Liver (tissue), 9 donors: ENCODE data around the gene STK38L. TPM values are rescaled to one million over a fixed set of nuclear protein-coding genes. Genes with fewer than 3 reads are reported as not detected.

ENCODE experiments used
- DNase-seq: peaks from one replicate; pipeline ENCODE4 v3.0.0-alpha.2; 2017; ENCODE audit warnings: low spot score
- H3K27ac ChIP-seq, 2 donors: one replicate each; pipeline ENCODE4 v1.7.0; 2013; ENCODE audit warnings: inconsistent platforms in 2 of 2, low read length in 2 of 2, control low read depth in 1 of 2, low read depth in 1 of 2, mild to moderate bottlenecking in 1 of 2
- H3K27me3 ChIP-seq, 4 donors: one replicate each; pipeline versions ENCODE4 v1.6.1 to v1.7.0; 2013; ENCODE audit warnings: low read length in 3 of 4, inconsistent platforms in 1 of 4, mild to moderate bottlenecking in 1 of 4, moderate library complexity in 1 of 4; ENCODE audit not compliant: control insufficient read depth in 4 of 4, insufficient read depth in 4 of 4
- H3K36me3 ChIP-seq, 4 donors: one replicate each; pipeline versions ENCODE4 v1.6.1 to v1.7.0; 2013; ENCODE audit warnings: low read length in 3 of 4, mild to moderate bottlenecking in 3 of 4, low read depth in 1 of 4, moderate library complexity in 1 of 4; ENCODE audit not compliant: control insufficient read depth in 4 of 4, insufficient read depth in 3 of 4
- H3K4me1 ChIP-seq, 4 donors: one replicate each; pipeline versions ENCODE4 v1.6.1 to v1.7.0; 2013; ENCODE audit warnings: low read length in 3 of 4, mild to moderate bottlenecking in 3 of 4, moderate library complexity in 1 of 4; ENCODE audit not compliant: control insufficient read depth in 4 of 4, insufficient read depth in 4 of 4
- H3K4me3 ChIP-seq, 3 donors: one replicate each; pipeline versions ENCODE4 v1.6.1 to v1.7.0; 2013; ENCODE audit warnings: low read length in 3 of 3, control low read depth in 1 of 3, low read depth in 1 of 3, mild to moderate bottlenecking in 1 of 3
- H3K9ac ChIP-seq, 2 donors: one replicate each; pipeline ENCODE4 v1.7.0; 2013; ENCODE audit warnings: low read length in 2 of 2, mild to moderate bottlenecking in 2 of 2, moderate library complexity in 2 of 2, control low read depth in 1 of 2, low read depth in 1 of 2
- H3K9me3 ChIP-seq, 4 donors: one replicate each; pipeline versions ENCODE4 v1.6.1 to v1.7.0; 2013; ENCODE audit warnings: low read length in 3 of 4; ENCODE audit not compliant: control insufficient read depth in 4 of 4
- ATF3 ChIP-seq: IDR thresholded peaks from 2 replicates; pipeline ENCODE4 v1.6.1; 2016; ENCODE audit warnings: antibody characterized with exemption
- CTCF ChIP-seq: fragments of 150-350 bp; IDR thresholded peaks from 2 replicates; pipeline ENCODE4 v1.5.1; 2017; ENCODE audit warnings: improper control_type of control experiment, low read depth, low read length; ENCODE audit not compliant: missing input control
- EGR1 ChIP-seq, 2 donors: IDR thresholded peaks; 2 replicates each; pipeline ENCODE4 v1.6.1; 2016 to 2018; ENCODE audit warnings: antibody characterized with exemption in 2 of 2, low read depth in 2 of 2
- FOXA1 ChIP-seq: IDR thresholded peaks from 2 replicates; pipeline ENCODE4 v1.6.1; 2016; ENCODE audit warnings: antibody characterized with exemption
- FOXA2 ChIP-seq: IDR thresholded peaks from 2 replicates; pipeline ENCODE4 v1.6.1; 2016; ENCODE audit warnings: antibody characterized with exemption
- GABPA ChIP-seq, 2 donors: IDR thresholded peaks in 1 of 2; conservative IDR thresholded peaks in 1 of 2; 2 replicates each; pipeline ENCODE4 v1.6.1; 2016; ENCODE audit warnings: antibody characterized with exemption in 2 of 2, mild to moderate bottlenecking in 1 of 2, moderate library complexity in 1 of 2
- HNF4A ChIP-seq, 2 donors: conservative IDR thresholded peaks; 2 replicates each; pipeline ENCODE4 v1.6.1; 2016; ENCODE audit warnings: antibody characterized with exemption in 2 of 2, mild to moderate bottlenecking in 2 of 2
- HNF4G ChIP-seq: IDR thresholded peaks from 2 replicates; pipeline ENCODE4 v1.6.1; 2016; ENCODE audit warnings: antibody characterized with exemption
- JUND ChIP-seq, 2 donors: IDR thresholded peaks; 2 replicates each; pipeline ENCODE4 v1.6.1; 2016; ENCODE audit warnings: antibody characterized with exemption in 2 of 2
- NR2F2 ChIP-seq: IDR thresholded peaks from 2 replicates; pipeline ENCODE4 v1.6.1; 2016; ENCODE audit warnings: antibody characterized with exemption
- RAD21 ChIP-seq, 2 donors: IDR thresholded peaks; 2 replicates each; pipeline ENCODE4 v1.6.1; 2016; ENCODE audit warnings: antibody characterized with exemption in 2 of 2, mild to moderate bottlenecking in 2 of 2
- REST ChIP-seq: IDR thresholded peaks from 2 replicates; pipeline ENCODE4 v1.6.1; 2016; ENCODE audit warnings: antibody characterized with exemption, mild to moderate bottlenecking
- RXRA ChIP-seq, 2 donors: IDR thresholded peaks; 2 replicates each; pipeline ENCODE4 v1.6.1; 2017 to 2018; ENCODE audit warnings: antibody characterized with exemption in 2 of 2, mild to moderate bottlenecking in 1 of 2
- SP1 ChIP-seq: IDR thresholded peaks from 2 replicates; pipeline ENCODE4 v1.6.1; 2018; ENCODE audit warnings: antibody characterized with exemption, mild to moderate bottlenecking
- TAF1 ChIP-seq: conservative IDR thresholded peaks from 2 replicates; pipeline ENCODE4 v1.6.1; 2016; ENCODE audit warnings: antibody characterized with exemption, mild to moderate bottlenecking
- YY1 ChIP-seq: IDR thresholded peaks from 2 replicates; pipeline ENCODE4 v1.6.1; 2016; ENCODE audit warnings: antibody characterized with exemption, mild to moderate bottlenecking
- WGBS: extraction: QIAGEN DNeasy Blood & Tissue Kit; methylation state at CpG from one replicate; pipeline ENCODE4 v1.1.7; 2013; 5-methylcytosine and 5-hydroxymethylcytosine counted together
- polyA plus RNA-seq, 2 donors: library from polyadenylated mRNA; stranded (reverse) in 1 of 2; unstranded in 1 of 2; fragments of 200-250 nt in 1 of 2; fragments of >200 nt in 1 of 2; fragmentation: Nextera tagmentation in 1 of 2; extraction: Ambion mirVana in 1 of 2; gene quantifications; one replicate each; pipeline versions ENCODE4 v1.2.1 to v1.2.3, GENCODE V29; 2013 to 2015
- total RNA-seq, 2 donors: library from RNA; depleted of rRNA; stranded (reverse); fragments of >200 nt; gene quantifications; one replicate each; pipeline ENCODE4 v1.2.3, GENCODE V29; 2014
- TF ChIP-seq, protein P1 (sequence below): IDR thresholded peaks from 2 replicates; pipeline ENCODE4 v1.6.1; 2016; ENCODE audit warnings: antibody characterized with exemption
- donor health status: healthy.
- donor health status: healthy.
- donor health status: healthy.
- donor health status: healthy.
- donor health status: healthy.

Gene STK38L
- total and polyA plus RNA-seq, 4 donors: 2.8 to 8.6 (median 6.6) TPM

DNA sequence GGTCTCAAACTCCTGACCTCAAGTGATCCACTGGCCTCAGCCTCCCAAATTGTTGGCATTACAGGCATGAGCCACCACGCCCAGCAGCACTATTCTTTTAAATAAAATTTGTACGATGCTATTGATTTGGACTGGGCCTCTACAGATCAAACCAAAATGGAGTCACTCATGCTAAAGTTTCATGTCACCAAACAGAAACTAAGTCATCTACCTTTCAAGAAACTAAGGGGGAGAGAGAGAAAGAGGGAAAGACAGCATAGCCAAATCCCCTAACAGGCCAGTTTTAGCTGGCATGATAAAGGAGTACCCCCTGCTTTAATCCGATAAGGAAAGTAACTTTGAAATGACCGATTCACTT lies 23.1 kb upstream of the STK38L start:
- no peak overlapping the region for H3K27ac ChIP-seq
- 88% methylated on average over 4 of the region's 4 CpGs for WGBS

GRCh38 chr12:27221625-27222387 lies 22.3 kb upstream of the STK38L start:
- no peak for DNase-seq
- Histone ChIP-seq H3K36me3 (no peaks in the 10 kb centered on the region), H3K27me3 (no peaks in the 10 kb centered on the region), H3K27ac (no peak overlapping the region), H3K9me3 (no peaks in the 10 kb centered on the region), H3K4me1 (no peaks in the 10 kb centered on the region), H3K4me3 (no peak overlapping the region), H3K9ac (no peak overlapping the region)
- 86% methylated on average over 7 of the region's 7 CpGs for WGBS
- TF ChIP-seq, protein P1, sequence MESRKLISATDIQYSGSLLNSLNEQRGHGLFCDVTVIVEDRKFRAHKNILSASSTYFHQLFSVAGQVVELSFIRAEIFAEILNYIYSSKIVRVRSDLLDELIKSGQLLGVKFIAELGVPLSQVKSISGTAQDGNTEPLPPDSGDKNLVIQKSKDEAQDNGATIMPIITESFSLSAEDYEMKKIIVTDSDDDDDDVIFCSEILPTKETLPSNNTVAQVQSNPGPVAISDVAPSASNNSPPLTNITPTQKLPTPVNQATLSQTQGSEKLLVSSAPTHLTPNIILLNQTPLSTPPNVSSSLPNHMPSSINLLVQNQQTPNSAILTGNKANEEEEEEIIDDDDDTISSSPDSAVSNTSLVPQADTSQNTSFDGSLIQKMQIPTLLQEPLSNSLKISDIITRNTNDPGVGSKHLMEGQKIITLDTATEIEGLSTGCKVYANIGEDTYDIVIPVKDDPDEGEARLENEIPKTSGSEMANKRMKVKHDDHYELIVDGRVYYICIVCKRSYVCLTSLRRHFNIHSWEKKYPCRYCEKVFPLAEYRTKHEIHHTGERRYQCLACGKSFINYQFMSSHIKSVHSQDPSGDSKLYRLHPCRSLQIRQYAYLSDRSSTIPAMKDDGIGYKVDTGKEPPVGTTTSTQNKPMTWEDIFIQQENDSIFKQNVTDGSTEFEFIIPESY: no peak
- no peak for TF ChIP-seq FOXA2
- TF ChIP-seq SP1: no peak
- TF ChIP-seq HNF4A (conservative IDR thresholded peaks at IDR 0.05): no peak
- TF ChIP-seq RXRA (IDR thresholded peaks at IDR 0.05): no peak
- no peak for TF ChIP-seq NR2F2
- TF ChIP-seq EGR1 (IDR thresholded peaks at IDR 0.05; ENCODE audit: low read depth in 2 of 2): no peak
- TF ChIP-seq FOXA1: no peak
- no peak for TF ChIP-seq GABPA (IDR thresholded peaks at IDR 0.05 in 1 of 2, conservative IDR thresholded peaks at IDR 0.05 in 1 of 2)
- TF ChIP-seq ATF3: no peak
- no peak for TF ChIP-seq CTCF
- TF ChIP-seq JUND (IDR thresholded peaks at IDR 0.05): no peak
- TF ChIP-seq HNF4G: no peak
- no peak for TF ChIP-seq RAD21 (IDR thresholded peaks at IDR 0.05)
- TF ChIP-seq TAF1: no peak

More for the DNA sequence above, 23.1 kb upstream of the STK38L start:
- Histone ChIP-seq H3K4me3 (no peak overlapping the region), H3K27me3 (no peaks in the 10 kb centered on the region), H3K9ac (no peak overlapping the region), H3K9me3 (no peaks in the 10 kb centered on the region), H3K36me3 (no peaks in the 10 kb centered on the region), H3K4me1 (no peaks in the 10 kb centered on the region)
- TF ChIP-seq TAF1 (no peak), EGR1 (IDR thresholded peaks at IDR 0.05; ENCODE audit: low read depth in 2 of 2) (no peak), FOXA2 (no peak), REST (no peak), YY1 (no peak), RAD21 (IDR thresholded peaks at IDR 0.05) (no peak), RXRA (IDR thresholded peaks at IDR 0.05) (no peak), JUND (IDR thresholded peaks at IDR 0.05) (no peak), FOXA1 (no peak)
- TF ChIP-seq, protein P1: no peak
- DNase-seq: no peak
